GM12874 (cell line): ENCODE results near the gene ELMO1.

Source experiments
- CTCF ChIP-seq: IDR thresholded peaks from 2 replicates; pipeline ENCODE4 v1.5.1; 2011; ENCODE audit warnings: low read depth, mild to moderate bottlenecking, control low read depth, low read length, moderate library complexity; ENCODE audit not compliant: insufficient read depth

The ELMO1 gene

GRCh38 chr7:36906956-36907635 is 541.6 kb downstream of the ELMO1 start:
- no peak for TF ChIP-seq CTCF

GRCh38 chr7:36906448-36906847 is 542.2 kb downstream of the ELMO1 start:
- no peak for TF ChIP-seq CTCF

- TF ChIP-seq CTCF: no peak
Measured at GRCh38 chr7:36905841-36906240, 542.8 kb downstream of the ELMO1 start.

GRCh38 chr7:36904802-36905201 is 543.9 kb downstream of the ELMO1 start:
- TF ChIP-seq CTCF: no peak

GRCh38 chr7:36904101-36904500 is 544.6 kb downstream of the ELMO1 start:
- TF ChIP-seq CTCF: no peak

- TF ChIP-seq CTCF: no peak
Measured at GRCh38 chr7:36900988-36901710, 547.5 kb downstream of the ELMO1 start.

GRCh38 chr7:36898186-36898585 is 550.5 kb downstream of the ELMO1 start:
- TF ChIP-seq CTCF: no peak
